ENCODE results near the gene FBXO41.

GRCh38 chr2:73212448-73213176, 71.7 kb downstream of the FBXO41 start:
- TF ChIP-seq, protein P1, sequence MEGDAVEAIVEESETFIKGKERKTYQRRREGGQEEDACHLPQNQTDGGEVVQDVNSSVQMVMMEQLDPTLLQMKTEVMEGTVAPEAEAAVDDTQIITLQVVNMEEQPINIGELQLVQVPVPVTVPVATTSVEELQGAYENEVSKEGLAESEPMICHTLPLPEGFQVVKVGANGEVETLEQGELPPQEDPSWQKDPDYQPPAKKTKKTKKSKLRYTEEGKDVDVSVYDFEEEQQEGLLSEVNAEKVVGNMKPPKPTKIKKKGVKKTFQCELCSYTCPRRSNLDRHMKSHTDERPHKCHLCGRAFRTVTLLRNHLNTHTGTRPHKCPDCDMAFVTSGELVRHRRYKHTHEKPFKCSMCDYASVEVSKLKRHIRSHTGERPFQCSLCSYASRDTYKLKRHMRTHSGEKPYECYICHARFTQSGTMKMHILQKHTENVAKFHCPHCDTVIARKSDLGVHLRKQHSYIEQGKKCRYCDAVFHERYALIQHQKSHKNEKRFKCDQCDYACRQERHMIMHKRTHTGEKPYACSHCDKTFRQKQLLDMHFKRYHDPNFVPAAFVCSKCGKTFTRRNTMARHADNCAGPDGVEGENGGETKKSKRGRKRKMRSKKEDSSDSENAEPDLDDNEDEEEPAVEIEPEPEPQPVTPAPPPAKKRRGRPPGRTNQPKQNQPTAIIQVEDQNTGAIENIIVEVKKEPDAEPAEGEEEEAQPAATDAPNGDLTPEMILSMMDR (IDR thresholded peaks at IDR 0.05) = peak; percentile 88
- TF ChIP-seq EZH2phosphoT487 (IDR thresholded peaks at IDR 0.05) (no peak), EZH2 (IDR thresholded peaks at IDR 0.05) (no peak)

All from neural progenitor cell (in vitro differentiated cells).